Cardiac fibroblast (primary cell): ENCODE data around the gene GPR153.

Experiments
- DNase-seq, 2 donors: peaks; one replicate each; pipeline versions ENCODE4 v3.0.0 to v3.0.0-alpha.2; 2010; ENCODE audit warnings: low read depth in 2 of 2
- H3K4me3 ChIP-seq, 2 donors: replicated peaks in 1 of 2; 1 replicate in 1 of 2; 2 replicates in 1 of 2; pipeline ENCODE4 v1.5.1; 2011; ENCODE audit warnings: low read depth in 2 of 2, low read length in 2 of 2, mild to moderate bottlenecking in 2 of 2, moderate library complexity in 1 of 2
- CTCF ChIP-seq: IDR thresholded peaks from one replicate; pipeline ENCODE4 v1.5.1; 2011; ENCODE audit warnings: low read depth, mild to moderate bottlenecking, low read length, inconsistent platforms

GPR153 gene

GRCh38 chr1:6210591-6211355 is 50.1 kb downstream of the GPR153 start:
- DNase-seq: no peak
- TF ChIP-seq CTCF: no peak
- no peak overlapping the region for H3K4me3 ChIP-seq

DNA sequence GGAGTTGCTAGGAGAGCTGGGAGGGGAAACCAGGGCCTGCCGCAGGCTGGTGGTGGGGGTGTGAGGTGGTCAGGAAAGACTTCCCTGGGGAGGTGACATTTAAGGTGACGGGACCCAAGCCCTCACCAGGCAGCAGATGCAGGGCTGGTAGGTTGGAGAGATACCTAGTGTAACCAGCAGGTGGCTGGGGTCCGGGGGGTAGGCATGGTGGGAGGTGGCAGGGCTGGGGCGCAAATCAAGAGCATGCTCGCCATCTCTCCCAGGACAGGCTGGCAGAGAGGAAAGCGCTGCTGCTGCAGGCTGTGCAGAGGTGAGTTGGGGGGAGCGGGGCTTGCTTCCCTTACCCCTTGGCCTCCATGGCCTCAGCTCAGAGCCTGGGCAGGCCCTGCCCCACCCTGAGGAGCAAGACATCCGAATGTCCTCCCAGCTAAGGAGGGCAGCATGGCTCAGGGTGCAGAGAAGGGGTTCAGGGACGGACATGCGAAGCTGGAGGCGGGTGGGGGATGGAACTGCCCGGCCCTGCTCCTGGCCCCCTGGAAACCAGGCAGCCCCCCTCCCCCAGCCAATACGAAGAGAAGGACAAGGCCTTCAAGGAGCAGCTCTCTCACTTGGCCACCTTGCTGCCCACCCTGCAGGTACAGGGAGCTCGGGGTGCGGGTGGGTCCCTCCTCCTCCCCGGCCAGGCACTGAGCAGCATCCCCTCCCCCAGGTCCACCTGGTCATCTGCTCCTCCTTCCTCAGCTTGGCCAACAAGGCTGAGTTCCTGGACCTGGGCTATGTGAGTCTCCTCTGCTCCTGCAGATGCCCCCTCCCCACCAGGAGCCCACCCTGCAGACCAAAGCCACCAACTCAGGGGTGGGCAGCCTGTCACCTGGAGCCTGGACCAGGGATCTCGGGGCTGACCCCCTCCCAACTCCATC is 51.0 kb downstream of the GPR153 start:
- no peak for DNase-seq
- H3K4me3 ChIP-seq: peak overlapping the region; percentile 30 to 36
- peak; percentile 17 for TF ChIP-seq CTCF

DNA sequence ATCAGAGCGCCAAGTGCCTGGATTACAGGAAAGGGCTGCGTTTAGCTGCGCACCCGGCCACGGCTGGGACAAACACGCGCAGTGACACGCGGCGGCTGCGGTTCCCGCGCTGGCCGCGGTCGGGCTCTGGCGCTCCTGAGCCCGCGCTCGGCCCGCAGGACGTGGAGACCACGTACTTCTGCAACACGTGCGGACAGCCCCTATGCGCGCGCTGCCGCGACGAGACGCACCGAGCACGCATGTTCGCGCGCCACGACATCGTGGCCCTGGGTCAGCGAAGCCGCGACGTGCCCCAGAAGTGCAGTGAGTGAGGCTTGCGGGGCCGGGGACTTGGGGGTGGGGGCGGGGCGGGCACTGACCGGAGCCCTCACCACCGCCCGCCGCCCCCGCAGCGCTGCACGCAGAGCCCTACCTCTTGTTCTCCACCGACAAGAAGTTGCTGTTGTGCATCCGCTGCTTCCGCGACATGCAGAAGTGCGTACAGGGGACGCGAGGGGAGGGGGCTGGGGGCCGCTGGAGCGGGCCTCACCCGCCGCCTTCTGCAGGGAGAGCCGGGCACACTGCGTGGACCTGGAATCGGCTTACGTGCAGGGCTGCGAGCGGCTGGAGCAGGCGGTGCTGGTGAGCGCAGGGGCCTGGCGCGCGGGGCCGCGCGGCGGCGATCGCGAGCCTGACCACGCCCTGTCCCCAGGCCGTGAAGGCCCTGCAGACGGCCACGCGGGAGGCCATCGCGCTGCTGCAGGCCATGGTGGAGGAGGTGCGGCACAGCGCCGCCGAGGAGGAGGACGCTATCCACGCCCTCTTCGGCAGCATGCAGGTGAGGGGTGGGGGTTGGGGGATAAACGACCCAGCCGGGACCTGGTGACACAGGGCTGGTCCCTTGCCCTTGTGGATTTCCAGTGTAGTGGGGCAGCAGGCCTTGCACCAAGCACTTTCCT is 51.9 kb downstream of the GPR153 start:
- H3K4me3 ChIP-seq: peak overlapping the region; percentile 30 to 47
- peak; percentile 54 to 55 for DNase-seq
- TF ChIP-seq CTCF: peak; percentile 32

- no peak overlapping the region for H3K4me3 ChIP-seq
- no peak for DNase-seq
- TF ChIP-seq CTCF: no peak
These were observed 53.0 kb downstream of the GPR153 start for GRCh38 chr1:6207921-6208320.

- peak overlapping the region in 1 of 2 donors; percentile 53 for H3K4me3 ChIP-seq
- no peak for DNase-seq
- no peak for TF ChIP-seq CTCF
These were observed 53.6 kb downstream of the GPR153 start for GRCh38 chr1:6207075-6207885.
